Stimulated activated CD4-positive, alpha-beta T cell treated with anti-CD3 and anti-CD28 coated beads, TNF-alpha, amount 100 ng/mL, for 1 hour (primary cell): ENCODE data around the gene NF2.
"Not testable (repeated sequence)": the region's sequence is repeated elsewhere in the genome, so short reads cannot be mapped to it uniquely, and the experiment has no call there.

ENCODE experiments used
- DNase-seq, 3 donors: peaks; one replicate each; pipeline ENCODE4 v3.0.0-alpha.2; 2020; ENCODE audit warnings: low read depth in 3 of 3, low spot score in 1 of 3

NF2 gene

GRCh38 chr22:29596408-29596807, 7.0 kb upstream of the NF2 start:
- DNase-seq, result no peak

GRCh38 chr22:29597871-29598683, 5.4 kb upstream of the NF2 start:
- not testable (repeated sequence) for DNase-seq

GRCh38 chr22:29598684-29599020, 4.8 kb upstream of the NF2 start:
- no peak for DNase-seq

- no peak for DNase-seq
These were observed 585 bp downstream of the NF2 start for GRCh38 chr22:29604076-29604360.

- no peak for DNase-seq
These were observed 2.1 kb downstream of the NF2 start for GRCh38 chr22:29605527-29605850.

- DNase-seq, result no peak
These were observed 2.9 kb downstream of the NF2 start for GRCh38 chr22:29606320-29606719.

GRCh38 chr22:29607426-29607825, 4.0 kb downstream of the NF2 start:
- no peak for DNase-seq

GRCh38 chr22:29609139-29609538, 5.7 kb downstream of the NF2 start:
- no peak for DNase-seq

- no peak for DNase-seq
These were observed 7.3 kb downstream of the NF2 start for GRCh38 chr22:29610780-29611179.

GRCh38 chr22:29615705-29616327, 12.4 kb downstream of the NF2 start:
- no peak for DNase-seq

GRCh38 chr22:29617922-29618629, 14.6 kb downstream of the NF2 start:
- no peak for DNase-seq

- DNase-seq, result no peak
These were observed 18.5 kb downstream of the NF2 start for GRCh38 chr22:29621761-29622526.

- no peak for DNase-seq
These were observed 19.6 kb downstream of the NF2 start for GRCh38 chr22:29623059-29623458.

GRCh38 chr22:29623553-29624169, 20.2 kb downstream of the NF2 start:
- no peak for DNase-seq

- DNase-seq, result no peak
These were observed 21.8 kb downstream of the NF2 start for GRCh38 chr22:29625090-29625825.

GRCh38 chr22:29626497-29627195, 23.2 kb downstream of the NF2 start:
- DNase-seq, result no peak

GRCh38 chr22:29627196-29627535, 23.7 kb downstream of the NF2 start:
- DNase-seq, result no peak

- DNase-seq, result no peak
These were observed 25.8 kb downstream of the NF2 start for GRCh38 chr22:29628996-29629902.

- DNase-seq, result no peak
These were observed 26.6 kb downstream of the NF2 start for GRCh38 chr22:29629903-29630516.
